K562 (cell line): Measurements from ENCODE around the gene HOXB5. TPM values are rescaled to one million over a fixed set of nuclear protein-coding genes. Genes with fewer than 3 reads are reported as not detected.

Source experiments
- ARID3B ChIP-seq: fragments of 250-450 bp; sonication (Bioruptor Pico); IDR thresholded peaks from 2 replicates; pipeline ENCODE4 v1.4.0; 2020; ENCODE audit warnings: borderline replicate concordance
- DNMT1 ChIP-seq: fragments of 450-650 bp; IDR thresholded peaks from 2 replicates; pipeline ENCODE4 v1.6.1; 2016; ENCODE audit warnings: antibody characterized with exemption, mild to moderate bottlenecking
- ELF4 ChIP-seq: fragments of 450-650 bp; formaldehyde crosslinking; IDR thresholded peaks from 2 replicates; pipeline ENCODE4 v1.4.0; 2022; ENCODE audit warnings: missing genetic modification characterization
- FOXP4 ChIP-seq: sonication (generic); formaldehyde crosslinking; IDR thresholded peaks from 2 replicates; pipeline ENCODE4 v1.8.0; 2022; ENCODE audit warnings: mild to moderate bottlenecking, missing genetic modification reagents, borderline replicate concordance
- GTF2A2 ChIP-seq: IDR thresholded peaks from 2 replicates; pipeline ENCODE4 v1.6.1; 2016; ENCODE audit warnings: mild to moderate bottlenecking, missing genetic modification characterization, missing compliant biosample characterization
- MITF ChIP-seq: IDR thresholded peaks from 2 replicates; pipeline ENCODE4 v1.6.1; 2014; ENCODE audit warnings: antibody characterized with exemption
- NR2C2 ChIP-seq, 2 experiments: fragments of 200-800 bp in 1 of 2; sonication (Bioruptor generic) in 1 of 2; sonication (generic) in 1 of 2; formaldehyde crosslinking in 1 of 2; IDR thresholded peaks; 2 replicates each; pipeline versions ENCODE4 v1.6.1 to v1.8.0; 2016 to 2022; ENCODE audit warnings: mild to moderate bottlenecking in 1 of 2, missing compliant biosample characterization in 1 of 2, missing genetic modification characterization in 1 of 2, missing genetic modification reagents in 1 of 2
- PML ChIP-seq: IDR thresholded peaks from 2 replicates; pipeline ENCODE4 v1.6.1; 2012; ENCODE audit warnings: low read length, inconsistent platforms
- SIRT6 ChIP-seq: IDR thresholded peaks from one replicate; pipeline ENCODE4 v1.6.1; 2012; ENCODE audit warnings: low read depth, mild to moderate bottlenecking, control low read depth, inconsistent platforms, low read length, moderate library complexity
- TBP ChIP-seq: optimal IDR thresholded peaks from 2 replicates; pipeline ENCODE3; 2011; ENCODE audit warnings: low read depth, low read length, improper control_type of control experiment
- TEAD1 ChIP-seq, 2 experiments: fragments of 450-650 bp in 1 of 2; sonication (generic) in 1 of 2; formaldehyde crosslinking; IDR thresholded peaks; 2 replicates each; pipeline versions ENCODE4 v1.4.0 to v1.8.0; 2020 to 2022; ENCODE audit warnings: mild to moderate bottlenecking in 2 of 2, missing genetic modification reagents in 1 of 2
- TRIM24 ChIP-seq, 2 experiments: fragments of 450-650 bp; IDR thresholded peaks; 2 replicates each; pipeline ENCODE4 v1.6.1; 2016
- ZNF277 ChIP-seq: fragments of 250-450 bp; sonication (Bioruptor Pico); IDR thresholded peaks from 2 replicates; pipeline ENCODE4 v1.8.0; 2022; ENCODE audit warnings: inconsistent platforms, mild to moderate bottlenecking, moderate library complexity, borderline replicate concordance
- ZNF584 ChIP-seq: fragments of 200-800 bp; sonication (Bioruptor generic); IDR thresholded peaks from 2 replicates; pipeline ENCODE4 v1.6.1; 2016; ENCODE audit warnings: low read depth, mild to moderate bottlenecking, missing genetic modification characterization, missing compliant biosample characterization
- ZNF696 ChIP-seq: fragments of 250-450 bp; sonication (Bioruptor Pico); conservative IDR thresholded peaks from 2 replicates; pipeline ENCODE4 v1.4.0; 2020; ENCODE audit warnings: mild to moderate bottlenecking, moderate library complexity
- polyA plus RNA-seq, 8 experiments: library from polyadenylated mRNA; depleted of rRNA in 4 of 8; stranded (reverse) in 5 of 8; unstranded in 3 of 8; fragments of >200 nt; fragmentation: Nextera tagmentation in 2 of 8; fragmentation: Illumina TruSeq in 1 of 8; extraction: Ambion mirVana in 2 of 8; extraction: Trizol in 1 of 8; gene quantifications; 2 replicates each; pipeline versions ENCODE4 v1.2.1 to v1.2.3, GENCODE V29; 2011 to 2014; ENCODE audit warnings: inconsistent platforms in 1 of 8, missing spikeins in 1 of 8
- total RNA-seq, 7 experiments: library from RNA; depleted of rRNA in 6 of 7; stranded (reverse); fragments of >200 nt in 6 of 7; fragmentation: Illumina TruSeq in 2 of 7; extraction: Trizol in 2 of 7; gene quantifications; 2 replicates each; pipeline versions ENCODE4 v1.2.1 to v1.2.3, GENCODE V29; 2011 to 2021; ENCODE audit warnings: low replicate concordance in 1 of 7

The HOXB5 gene
- total and polyA plus RNA-seq, 9 of the 15 experiments (the other 6 are each of a cell fraction or from before 2014, with no cell fraction given), result 0.24 to 2.7 (median 0.65) TPM

- TF ChIP-seq FOXP4, result no peak
- no peak for TF ChIP-seq NR2C2 (CRISPR knock-in tag; IDR thresholded peaks at IDR 0.05)
- TF ChIP-seq NR2C2 (tag; IDR thresholded peaks at IDR 0.05), result no peak
- peak; percentile 32 for TF ChIP-seq TBP
- no peak for TF ChIP-seq ZNF277 (CRISPR knock-in tag)
- TF ChIP-seq PML, result 0 out of 2 replicates have a peak, but pooled peaks have one; percentile 29
- no peak for TF ChIP-seq ELF4
- TF ChIP-seq TEAD1 (CRISPR knock-in tag; IDR thresholded peaks at IDR 0.05), result no peak
- TF ChIP-seq SIRT6, result no peak
- TF ChIP-seq ZNF696, result no peak
- no peak for TF ChIP-seq ARID3B (CRISPR knock-in tag)
- TF ChIP-seq TRIM24 (IDR thresholded peaks at IDR 0.05), result no peak
- no peak for TF ChIP-seq MITF
- TF ChIP-seq GTF2A2 (tag), result no peak
- no peak for TF ChIP-seq ZNF584 (CRISPR knock-in tag)
- TF ChIP-seq DNMT1, result no peak
Measured at GRCh38 chr17:48618256-48618896, 24.8 kb upstream of the HOXB5 start (continued).
